ENCODE data around the gene SETBP1.

Gene SETBP1

DNA sequence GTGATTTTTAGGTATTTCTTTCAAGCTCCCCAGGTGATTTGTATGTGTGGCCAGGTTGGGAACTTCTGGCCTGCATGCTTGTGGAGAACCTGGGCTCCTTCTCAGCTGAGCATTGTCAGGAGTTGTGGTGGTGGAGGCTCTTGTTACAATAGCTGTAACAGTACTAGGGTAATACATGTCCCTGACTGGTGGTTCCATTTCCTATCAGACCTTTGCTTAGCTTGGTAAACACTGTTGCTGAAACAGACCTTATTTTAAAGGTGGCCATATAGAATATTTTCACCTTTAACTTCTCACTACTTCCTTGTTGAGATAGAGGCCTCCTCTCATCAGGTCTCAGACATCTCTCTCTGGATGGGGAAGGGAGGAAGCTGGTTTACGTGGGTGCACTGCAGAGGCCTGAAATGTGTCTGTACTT is 79.2 kb downstream of the SETBP1 start:
- no peak for DNase-seq (ENCODE audit: low spot score)

DNA sequence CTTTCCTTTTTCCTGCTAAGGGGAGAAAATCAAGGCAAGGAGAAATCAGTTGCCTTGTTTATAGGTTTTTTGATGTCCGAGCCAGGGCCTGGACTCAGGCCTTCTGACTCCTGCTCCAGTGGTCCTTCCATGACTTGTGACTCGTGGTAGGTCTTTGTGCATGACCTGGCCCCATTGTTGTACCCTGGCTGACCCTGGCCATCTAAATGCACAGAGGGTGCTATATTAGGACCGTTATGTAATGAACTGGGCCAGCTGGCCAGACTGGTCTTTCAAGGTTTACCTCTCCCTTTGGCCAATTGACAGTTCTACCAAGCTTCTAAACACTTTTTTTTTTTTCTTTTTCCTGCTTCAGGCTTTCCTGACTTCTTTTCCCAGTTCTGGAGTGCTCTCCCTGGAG is 81.1 kb downstream of the SETBP1 start:
- DNase-seq (ENCODE audit: low spot score): no peak

DNA sequence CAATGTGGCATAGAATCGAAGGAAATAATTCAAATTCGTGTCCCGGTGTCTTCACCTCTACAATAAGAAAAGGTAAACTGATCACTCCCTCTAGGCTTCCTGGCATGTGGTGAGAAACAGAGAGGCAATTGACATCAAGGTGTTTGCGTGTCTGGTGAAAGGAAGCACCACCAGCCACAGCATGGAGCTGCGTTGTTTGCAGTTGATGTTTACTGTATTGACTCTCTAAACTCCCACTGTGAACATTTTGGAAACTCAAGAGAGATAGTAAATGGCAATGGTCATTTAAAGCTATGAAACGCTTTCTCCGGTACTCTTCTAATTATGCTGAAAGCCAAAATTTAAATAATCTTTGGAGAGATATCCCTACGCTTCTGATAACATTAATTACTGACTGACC is 82.6 kb downstream of the SETBP1 start:
- no peak for DNase-seq (ENCODE audit: low spot score)

- DNase-seq (ENCODE audit: low spot score): no peak
Measured at GRCh38 chr18:44764863-44765262, 84.2 kb downstream of the SETBP1 start.

- DNase-seq (ENCODE audit: low spot score): no peak
Measured at GRCh38 chr18:44765456-44765855, 84.8 kb downstream of the SETBP1 start.

DNA sequence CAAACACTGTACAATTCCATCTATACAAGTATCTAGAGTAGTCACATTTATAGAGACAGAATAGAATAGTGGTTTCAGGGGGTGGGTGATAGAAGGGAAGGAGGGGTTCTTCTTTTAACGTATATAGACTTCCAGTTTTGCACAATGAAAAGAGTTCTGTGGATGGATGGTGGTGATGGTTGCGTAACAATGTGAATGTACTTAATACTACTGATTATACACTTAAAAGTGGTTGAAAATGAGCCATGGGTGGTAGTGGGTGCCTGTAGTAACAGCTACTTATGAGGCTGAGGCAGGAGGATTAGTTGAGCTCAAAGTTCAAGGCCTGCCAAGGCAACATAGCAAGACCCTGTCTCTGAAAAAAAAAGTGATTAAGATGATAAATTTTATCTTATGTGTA is 85.8 kb downstream of the SETBP1 start:
- no peak for DNase-seq (ENCODE audit: low spot score)

- DNase-seq (ENCODE audit: low spot score): no peak
Measured at GRCh38 chr18:44767807-44768206, 87.1 kb downstream of the SETBP1 start.

DNA sequence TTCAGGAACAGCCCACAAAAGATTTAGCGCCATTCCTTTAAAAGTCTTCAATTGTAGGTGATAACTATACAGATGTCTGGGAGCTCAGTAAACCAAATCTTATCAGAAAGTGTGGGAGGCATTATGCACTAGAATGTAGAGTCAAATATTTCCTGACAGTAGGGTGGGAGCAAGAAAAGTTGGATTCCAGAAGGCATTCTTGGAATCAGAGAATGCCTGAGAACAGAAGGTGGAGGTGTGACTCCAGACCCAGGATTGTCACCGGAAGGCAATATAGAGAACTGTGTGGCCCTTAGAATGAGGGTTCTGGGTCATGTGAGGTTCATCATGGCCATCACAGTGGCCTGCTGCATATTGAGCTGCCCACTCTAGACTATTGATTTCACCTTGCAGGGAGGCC is 90.0 kb downstream of the SETBP1 start:
- no peak for DNase-seq (ENCODE audit: low spot score)

- DNase-seq (ENCODE audit: low spot score): no peak
Measured at GRCh38 chr18:44771572-44771955, 90.9 kb downstream of the SETBP1 start.

GRCh38 chr18:44771956-44772917 is 91.5 kb downstream of the SETBP1 start:
- DNase-seq (ENCODE audit: low spot score): no peak

GRCh38 chr18:44773640-44774155 is 93.0 kb downstream of the SETBP1 start:
- DNase-seq (ENCODE audit: low spot score): no peak

GRCh38 chr18:44774191-44774590 is 93.5 kb downstream of the SETBP1 start:
- DNase-seq (ENCODE audit: low spot score): no peak

GRCh38 chr18:44777457-44778192 is 96.9 kb downstream of the SETBP1 start:
- DNase-seq (ENCODE audit: low spot score): no peak

DNA sequence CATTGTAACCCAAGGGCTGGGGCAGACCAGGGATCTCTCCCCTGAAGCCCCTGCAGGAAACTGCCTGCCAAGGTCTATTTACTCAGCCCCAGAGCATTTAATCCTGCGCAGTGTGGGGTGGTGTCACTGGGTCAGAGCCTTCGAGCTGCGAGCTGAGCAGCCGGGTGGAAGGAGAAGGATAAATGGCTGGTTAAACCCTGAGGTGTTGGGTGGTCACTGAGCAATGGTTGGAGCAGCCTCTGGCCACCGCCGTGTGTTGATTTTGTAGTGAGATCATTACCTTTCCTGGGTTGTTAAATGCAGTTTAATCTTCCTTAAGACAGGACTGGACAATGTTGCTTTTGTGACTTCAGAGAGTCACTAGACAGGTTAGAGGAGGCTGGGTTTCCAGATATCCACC is 98.1 kb downstream of the SETBP1 start:
- no peak for DNase-seq (ENCODE audit: low spot score)

DNA sequence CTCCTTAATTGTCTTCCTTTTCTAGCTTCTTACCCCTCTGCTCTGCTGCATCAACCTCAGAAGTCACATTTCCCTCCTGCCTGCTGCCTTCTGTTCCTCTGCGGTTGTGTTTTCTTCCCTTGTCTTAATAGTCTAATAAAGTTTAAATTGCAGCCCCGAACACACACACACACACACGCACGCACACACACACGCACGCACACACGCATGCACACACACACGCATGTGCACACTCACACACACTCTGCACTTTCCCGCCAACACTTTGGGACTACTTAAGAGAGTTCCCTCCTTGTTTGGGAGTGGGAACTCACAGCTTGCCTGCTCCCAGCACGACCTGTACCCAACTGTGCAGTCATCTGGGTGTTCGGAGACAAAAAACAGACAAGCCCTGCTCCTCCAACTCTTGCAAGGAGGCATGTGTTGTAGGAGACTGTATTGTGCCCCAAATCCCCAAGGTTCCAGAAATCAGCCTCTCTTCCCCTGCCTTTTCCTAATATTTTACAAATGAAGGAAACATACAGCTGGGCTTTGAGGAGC is 99.1 kb downstream of the SETBP1 start:
- no peak for DNase-seq (ENCODE audit: low spot score)

DNA sequence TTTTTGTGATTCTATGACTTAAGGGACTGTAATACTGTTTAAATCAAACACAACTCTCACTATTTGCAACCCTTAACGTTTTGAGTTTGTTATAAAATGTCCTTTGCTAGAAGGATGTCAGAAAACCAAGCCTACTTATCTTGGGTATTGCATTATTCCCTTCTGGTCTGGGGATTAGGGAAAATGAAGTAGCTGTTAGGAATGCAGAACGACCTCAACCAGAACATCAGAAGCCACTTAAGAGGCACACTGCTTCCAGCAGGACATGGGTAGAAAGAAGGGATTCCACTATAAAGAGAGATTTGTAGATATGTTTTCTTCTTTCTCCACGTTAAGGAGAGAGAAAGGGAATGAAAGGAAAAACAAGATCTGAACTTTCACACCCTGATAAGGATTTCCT is 101.2 kb downstream of the SETBP1 start:
- no peak for DNase-seq (ENCODE audit: low spot score)

DNA sequence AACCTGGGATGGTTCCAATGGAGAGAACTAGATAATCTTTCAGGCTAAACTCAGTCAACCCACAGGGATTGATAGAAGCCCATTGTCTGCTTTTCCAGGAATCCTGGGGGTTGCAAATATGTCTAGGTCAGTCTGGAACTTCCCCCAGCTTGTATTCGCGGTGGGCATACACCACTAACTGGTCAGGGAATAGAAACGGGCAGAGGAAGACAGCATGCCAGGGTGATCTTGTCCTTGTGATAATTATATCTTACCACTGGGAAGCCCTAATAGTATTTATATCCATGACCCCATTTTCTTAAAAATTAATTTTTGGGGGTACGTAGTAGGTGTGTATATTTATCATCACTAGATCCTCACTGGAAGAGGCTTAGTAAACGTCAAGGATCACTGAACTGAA is 101.9 kb downstream of the SETBP1 start:
- no peak for DNase-seq (ENCODE audit: low spot score)

GRCh38 chr18:44783371-44783770 is 102.7 kb downstream of the SETBP1 start:
- DNase-seq (ENCODE audit: low spot score): no peak

GRCh38 chr18:44786257-44786656 is 105.6 kb downstream of the SETBP1 start:
- DNase-seq (ENCODE audit: low spot score): no peak

- no peak for DNase-seq (ENCODE audit: low spot score)
Measured at GRCh38 chr18:44786688-44787087, 106.0 kb downstream of the SETBP1 start.

DNA sequence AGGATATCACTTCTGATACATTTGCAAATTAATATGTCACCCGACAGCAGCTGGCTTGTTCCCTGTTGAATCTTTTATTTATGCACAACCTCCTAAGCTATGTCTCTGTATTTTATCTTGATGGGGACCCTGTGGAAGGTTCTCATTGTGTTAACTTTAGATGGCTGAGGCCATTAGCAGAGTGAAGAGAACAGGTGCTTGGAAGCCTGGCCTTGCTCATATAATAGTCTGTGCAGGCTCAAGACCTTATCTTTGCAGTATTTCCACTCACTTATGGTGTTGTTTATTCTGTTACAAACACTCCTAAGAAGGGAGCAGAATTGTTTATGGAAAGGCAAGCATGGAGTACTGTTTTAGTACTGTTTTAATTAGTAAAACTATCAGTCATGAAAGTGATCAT is 107.6 kb downstream of the SETBP1 start:
- DNase-seq (ENCODE audit: low spot score): no peak

DNA sequence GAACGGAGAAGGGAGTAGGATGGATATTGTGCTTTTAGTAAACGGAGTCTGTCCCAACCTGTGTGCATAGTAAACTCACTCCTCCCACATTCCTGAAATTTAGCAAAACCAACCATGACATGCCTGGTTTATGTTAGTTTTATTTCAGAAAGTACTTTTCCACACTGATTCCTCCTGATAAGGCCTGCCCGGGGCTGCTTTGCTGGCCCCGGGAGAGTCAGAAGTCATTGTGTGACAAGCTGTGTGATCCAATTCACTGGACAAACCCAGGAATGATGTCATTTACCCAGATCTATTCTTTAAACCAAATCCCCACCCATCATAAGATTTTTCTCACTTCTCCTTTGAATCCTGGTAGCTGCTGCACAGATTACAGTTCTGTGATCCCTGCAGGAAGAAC is 109.0 kb downstream of the SETBP1 start:
- DNase-seq (ENCODE audit: low spot score): no peak

DNA sequence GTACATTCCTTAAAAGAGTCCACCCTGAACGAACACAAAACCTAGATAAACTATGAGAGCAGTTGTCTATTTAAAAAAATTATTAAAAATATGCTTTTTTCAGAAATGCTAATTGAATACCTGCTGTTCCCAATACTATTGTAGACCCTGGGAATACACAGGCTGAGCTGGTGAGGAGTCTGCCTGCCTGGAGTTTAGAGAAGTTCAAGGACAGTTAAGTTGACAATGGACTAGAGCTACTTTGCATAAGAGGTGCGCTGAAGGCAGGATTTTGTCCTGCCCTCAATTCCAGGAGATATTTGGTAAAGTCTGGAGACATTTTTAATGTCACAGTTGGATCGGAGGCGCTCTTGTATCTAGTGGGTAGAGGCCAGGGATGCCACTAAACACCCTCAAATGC is 110.2 kb downstream of the SETBP1 start:
- DNase-seq (ENCODE audit: low spot score): no peak
